ENCODE measurements around the gene CTNND2. TPM values are rescaled to one million over a fixed set of nuclear protein-coding genes. Genes with fewer than 3 reads are reported as not detected.

The CTNND2 gene
- total and polyA plus RNA-seq, 2 donors (not counting 1 experiment from before 2014, with no cell fraction given), result not detected

GRCh38 chr5:11497651-11498050 lies 406.6 kb downstream of the CTNND2 start:
- no CpG with 5 or more reads among the region's 1 CpG for WGBS (ENCODE audit: insufficient coverage)
- Mint-ChIP-seq H3K9me3 (ENCODE audit: insufficient read depth) (no peaks in the 10 kb centered on the region), H3K4me1 (no peaks in the 10 kb centered on the region), H3K4me3 (no peak overlapping the region), H3K27me3 (peaks cover 3% of the 10 kb centered on the region), H3K27ac (no peak overlapping the region)
- ChIA-PET CTCF (no interaction called here), POLR2A (no interaction called here)
- H3K9me3 ChIP-seq (ENCODE audit: control extremely low read depth in 1 of 3, control insufficient read depth in 2 of 3, insufficient read depth in 1 of 3, low read length in 2 of 3), result no peaks in the 10 kb centered on the region
- no peaks in the 10 kb centered on the region for H3K27me3 ChIP-seq (replicated peaks in 1 of 4; ENCODE audit: control extremely low read depth in 1 of 4, control insufficient read depth in 3 of 4, insufficient read depth in 4 of 4, low read length in 3 of 4)
- ATAC-seq (ENCODE audit: low read depth), result no peak
- intact Hi-C loops (cut with micrococcal nuclease), result no loop called here
- H3K4me2 ChIP-seq (replicated peaks; ENCODE audit: low read depth, low read length, poor library complexity, severe bottlenecking), result no peak overlapping the region
- no peak for DNase-seq
- no peaks in the 10 kb centered on the region for H3K79me2 ChIP-seq (ENCODE audit: control insufficient read depth, insufficient read depth, low read length)
- no peak overlapping the region for H3K27ac ChIP-seq (ENCODE audit: low read length in 2 of 2)
- H3K4me1 ChIP-seq (ENCODE audit: control insufficient read depth in 2 of 2, insufficient read depth in 2 of 2, low read length in 2 of 2), result no peaks in the 10 kb centered on the region
- H3K9ac ChIP-seq (ENCODE audit: low read length), result no peak overlapping the region
- H2AFZ ChIP-seq (ENCODE audit: insufficient read depth, low read depth, low read length, poor library complexity, severe bottlenecking), result no peak overlapping the region
- H4K20me1 ChIP-seq (ENCODE audit: control insufficient read depth, insufficient read depth, low read length, poor library complexity, severe bottlenecking), result no peaks in the 10 kb centered on the region
- H3K36me3 ChIP-seq (replicated peaks in 1 of 2; ENCODE audit: control extremely low read depth in 1 of 2, control insufficient read depth in 1 of 2, extremely low read depth in 1 of 2, insufficient read depth in 2 of 2, low read length in 1 of 2), result no peaks in the 10 kb centered on the region
- TF ChIP-seq EZH2 (IDR thresholded peaks at IDR 0.05; ENCODE audit: borderline replicate concordance, insufficient read depth, low read depth, low read length, poor library complexity, severe bottlenecking), result no peak
- TF ChIP-seq, protein P1, sequence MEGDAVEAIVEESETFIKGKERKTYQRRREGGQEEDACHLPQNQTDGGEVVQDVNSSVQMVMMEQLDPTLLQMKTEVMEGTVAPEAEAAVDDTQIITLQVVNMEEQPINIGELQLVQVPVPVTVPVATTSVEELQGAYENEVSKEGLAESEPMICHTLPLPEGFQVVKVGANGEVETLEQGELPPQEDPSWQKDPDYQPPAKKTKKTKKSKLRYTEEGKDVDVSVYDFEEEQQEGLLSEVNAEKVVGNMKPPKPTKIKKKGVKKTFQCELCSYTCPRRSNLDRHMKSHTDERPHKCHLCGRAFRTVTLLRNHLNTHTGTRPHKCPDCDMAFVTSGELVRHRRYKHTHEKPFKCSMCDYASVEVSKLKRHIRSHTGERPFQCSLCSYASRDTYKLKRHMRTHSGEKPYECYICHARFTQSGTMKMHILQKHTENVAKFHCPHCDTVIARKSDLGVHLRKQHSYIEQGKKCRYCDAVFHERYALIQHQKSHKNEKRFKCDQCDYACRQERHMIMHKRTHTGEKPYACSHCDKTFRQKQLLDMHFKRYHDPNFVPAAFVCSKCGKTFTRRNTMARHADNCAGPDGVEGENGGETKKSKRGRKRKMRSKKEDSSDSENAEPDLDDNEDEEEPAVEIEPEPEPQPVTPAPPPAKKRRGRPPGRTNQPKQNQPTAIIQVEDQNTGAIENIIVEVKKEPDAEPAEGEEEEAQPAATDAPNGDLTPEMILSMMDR (IDR thresholded peaks at IDR 0.05), result no peak
- H3K4me3 ChIP-seq (ENCODE audit: control extremely low read depth in 1 of 5, extremely low read depth in 1 of 5, insufficient read depth in 1 of 5, low read depth in 2 of 5, low read length in 4 of 5), result no peak overlapping the region

DNA sequence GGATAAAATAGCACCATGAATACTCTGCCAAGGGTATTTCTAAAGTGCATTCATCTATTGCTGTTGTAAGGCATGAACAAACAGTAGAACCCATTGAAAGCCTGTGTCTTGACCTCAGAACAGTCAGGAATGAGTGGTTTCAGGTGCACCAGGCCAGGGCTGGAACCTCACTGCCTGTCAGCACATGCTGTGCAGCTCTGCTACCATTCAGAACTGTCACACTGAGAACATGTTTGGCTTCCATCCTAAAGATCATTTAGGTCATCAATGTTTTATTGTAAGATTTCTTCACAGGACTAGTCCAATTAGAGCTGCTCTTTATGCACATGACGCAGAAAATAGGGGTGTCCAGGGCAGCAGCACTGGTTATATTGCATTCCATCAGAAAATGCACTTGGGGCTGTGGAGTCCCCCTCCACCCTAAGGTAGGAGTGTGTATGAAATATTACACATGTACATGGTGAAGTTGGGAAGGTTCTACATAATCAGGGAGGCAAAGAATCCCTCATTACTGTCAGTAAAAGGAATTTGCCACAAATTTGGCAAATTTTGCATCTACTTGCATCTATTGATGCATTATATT lies 408.0 kb downstream of the CTNND2 start:
- ATAC-seq (ENCODE audit: low read depth) (no peak), DNase-seq (no peak)
- Histone ChIP-seq H3K27ac (ENCODE audit: low read length in 2 of 2) (no peak overlapping the region), H3K36me3 (replicated peaks in 1 of 2; ENCODE audit: control extremely low read depth in 1 of 2, control insufficient read depth in 1 of 2, extremely low read depth in 1 of 2, insufficient read depth in 2 of 2, low read length in 1 of 2) (no peaks in the 10 kb centered on the region), H3K9ac (ENCODE audit: low read length) (no peak overlapping the region), H3K4me3 (ENCODE audit: control extremely low read depth in 1 of 5, extremely low read depth in 1 of 5, insufficient read depth in 1 of 5, low read depth in 2 of 5, low read length in 4 of 5) (no peak overlapping the region), H3K4me2 (replicated peaks; ENCODE audit: low read depth, low read length, poor library complexity, severe bottlenecking) (no peak overlapping the region), H2AFZ (ENCODE audit: insufficient read depth, low read depth, low read length, poor library complexity, severe bottlenecking) (no peak overlapping the region), H3K4me1 (ENCODE audit: control insufficient read depth in 2 of 2, insufficient read depth in 2 of 2, low read length in 2 of 2) (no peaks in the 10 kb centered on the region), H3K27me3 (replicated peaks in 1 of 4; ENCODE audit: control extremely low read depth in 1 of 4, control insufficient read depth in 3 of 4, insufficient read depth in 4 of 4, low read length in 3 of 4) (no peaks in the 10 kb centered on the region), H3K79me2 (ENCODE audit: control insufficient read depth, insufficient read depth, low read length) (no peaks in the 10 kb centered on the region), H3K9me3 (ENCODE audit: control extremely low read depth in 1 of 3, control insufficient read depth in 2 of 3, insufficient read depth in 1 of 3, low read length in 2 of 3) (no peaks in the 10 kb centered on the region), H4K20me1 (ENCODE audit: control insufficient read depth, insufficient read depth, low read length, poor library complexity, severe bottlenecking) (no peaks in the 10 kb centered on the region)
- Mint-ChIP-seq H3K9me3 (ENCODE audit: insufficient read depth) (no peaks in the 10 kb centered on the region), H3K27ac (no peak overlapping the region), H3K4me3 (no peak overlapping the region), H3K27me3 (peaks cover 3% of the 10 kb centered on the region), H3K4me1 (no peaks in the 10 kb centered on the region)
- POLR2A ChIA-PET, result no interaction called here
- WGBS (ENCODE audit: insufficient coverage), result 71% methylated on average over 1 of the region's 1 CpG
- no peak for TF ChIP-seq EZH2 (IDR thresholded peaks at IDR 0.05; ENCODE audit: borderline replicate concordance, insufficient read depth, low read depth, low read length, poor library complexity, severe bottlenecking)
- TF ChIP-seq, protein P1 (IDR thresholded peaks at IDR 0.05), result no peak
- intact Hi-C loops (cut with micrococcal nuclease), result no loop called here
- CTCF ChIA-PET, result no interaction called here
